Adrenal gland (tissue), 12 donors: ENCODE measurements around the gene ARG1. TPM values are rescaled to one million over a fixed set of nuclear protein-coding genes. Genes with fewer than 3 reads are reported as not detected.

ENCODE experiments used
- DNase-seq, 7 donors: peaks; one replicate each; pipeline ENCODE4 v3.0.0-alpha.2; 2019 to 2020
- H3K27ac ChIP-seq, 5 donors: fragments of 200-600 bp; sonication (generic) in 4 of 5; 1 replicate in 3 of 5; 2 replicates in 2 of 5; pipeline versions ENCODE4 v1.5.1 to v1.8.0; 2016 to 2020; ENCODE audit warnings: mild to moderate bottlenecking in 1 of 5
- H3K27me3 ChIP-seq: fragments of 200-600 bp; 2 replicates; pipeline ENCODE4 v1.8.0; 2021
- H3K36me3 ChIP-seq, 2 donors: fragments of 200-600 bp; replicated peaks in 1 of 2; 1 replicate in 1 of 2; 2 replicates in 1 of 2; pipeline versions ENCODE4 v1.5.1 to v1.8.0; 2018 to 2022
- H3K4me1 ChIP-seq, 2 donors: fragments of 200-600 bp; replicated peaks in 1 of 2; 1 replicate in 1 of 2; 2 replicates in 1 of 2; pipeline versions ENCODE4 v1.5.1 to v1.8.0; 2018 to 2021
- H3K4me3 ChIP-seq, 4 donors: fragments of 200-600 bp; sonication (generic) in 3 of 4; one replicate each; pipeline ENCODE4 v1.5.1; 2016 to 2018
- H3K9me3 ChIP-seq, 3 donors: fragments of 200-600 bp; sonication (generic) in 1 of 3; replicated peaks in 1 of 3; 1 replicate in 2 of 3; 2 replicates in 1 of 3; pipeline versions ENCODE4 v1.5.1 to v1.8.0; 2016 to 2021
- CTCF ChIP-seq, 6 experiments: fragments of 450-650 bp in 4 of 6; fragments of 200-600 bp in 2 of 6; sonication (generic) in 1 of 6; IDR thresholded peaks; 1 replicate in 5 of 6; 2 replicates in 1 of 6; pipeline versions ENCODE4 v1.5.1 to v1.8.0; 2016 to 2021; ENCODE audit warnings: antibody characterized with exemption in 6 of 6, mild to moderate bottlenecking in 2 of 6, moderate library complexity in 1 of 6
- POLR2A ChIP-seq, 2 donors: fragments of 450-650 bp; IDR thresholded peaks; one replicate each; pipeline ENCODE4 v1.6.1; 2017; ENCODE audit warnings: antibody characterized with exemption in 2 of 2, mild to moderate bottlenecking in 2 of 2, moderate library complexity in 1 of 2
- WGBS, 4 donors: extraction: QIAGEN DNeasy Blood & Tissue Kit in 2 of 4; methylation state at CpG; one replicate each; pipeline versions ENCODE4 v1.1.5 to v1.1.7; 2013 to 2017; 5-methylcytosine and 5-hydroxymethylcytosine counted together
- intact Hi-C, 2 donors: fragments of 100-400 bp; cut with DNase I; formaldehyde crosslinking; loops; one replicate each; pipeline versions ENCODE4 v1.14.1 to v1.15.0; 2022 to 2023
- polyA plus RNA-seq, 3 donors: library from polyadenylated mRNA; stranded (reverse); fragments of 200-250 nt in 2 of 3; fragments of 350-450 nt in 1 of 3; fragmentation: Illumina TruSeq in 1 of 3; extraction: RNeasy Lipid Tissue Mini Kit (QIAGEN cat#74804) in 1 of 3; gene quantifications; one replicate each; pipeline ENCODE4 v1.2.3, GENCODE V29; 2013 to 2014
- total RNA-seq, 9 donors: library from RNA; depleted of rRNA in 4 of 9; stranded (reverse); fragments of >200 nt in 4 of 9; fragments of 120-200 nt in 1 of 9; fragmentation: NEBNext Ultra II Directional in 1 of 9; extraction: Animal tissue kit (Norgen Biotek cat#: 25700) in 1 of 9; gene quantifications; one replicate each; pipeline versions ENCODE4 v1.1.0 to v1.2.4, GENCODE V29; 2013 to 2023
- donor health status: healthy with polysubstance abuse.
- donor health status: Bipolar disorder and iron deficiency.
- donor health status: DM: yes; HTN: yes; CAD: no.
- donor health status: DM: no; HTN: no; CAD: no.
- donor health status: DM: no; HTN: no; CAD: no.
- donor health status: DM: yes; HTN: yes; CAD: no.

ARG1 gene
- total and polyA plus RNA-seq, 12 donors: 0.20 to 0.68 (median 0.44) TPM; not detected in 4

DNA sequence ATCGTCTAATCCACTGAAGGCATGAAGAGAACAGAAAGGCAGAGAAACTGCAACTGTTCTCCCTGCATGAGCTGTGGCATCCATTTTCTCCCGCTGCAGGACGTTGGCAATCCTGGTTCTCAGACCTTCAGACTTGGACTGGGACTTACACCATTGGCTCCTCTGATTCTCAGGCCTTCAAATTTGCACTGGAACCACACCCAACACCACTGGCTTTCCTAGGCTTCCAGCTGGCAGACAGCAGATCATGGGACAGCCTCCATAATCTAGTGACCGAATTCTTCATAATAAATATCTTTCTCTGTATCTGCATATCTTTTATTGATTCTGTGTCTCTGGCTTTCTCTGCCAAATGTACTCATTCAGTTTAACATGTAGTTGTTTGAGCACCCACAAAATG is 14.1 kb upstream of the ARG1 start:
- 89 to 92% (median 90%) methylated on average over 4 of the region's 4 CpGs for WGBS, 4 donors
- no peaks in the 10 kb centered on the region for H3K4me1 ChIP-seq
- DNase-seq: no peak
- H3K36me3 ChIP-seq: no peaks in the 10 kb centered on the region
- no peaks in the 10 kb centered on the region for H3K27me3 ChIP-seq
- no peak overlapping the region for H3K4me3 ChIP-seq
- TF ChIP-seq CTCF (IDR thresholded peaks at IDR 0.05): no peak
- TF ChIP-seq POLR2A (IDR thresholded peaks at IDR 0.05): no peak
- no peak overlapping the region for H3K27ac ChIP-seq
- intact Hi-C loops: no loop called here
- no peaks in the 10 kb centered on the region for H3K9me3 ChIP-seq

DNA sequence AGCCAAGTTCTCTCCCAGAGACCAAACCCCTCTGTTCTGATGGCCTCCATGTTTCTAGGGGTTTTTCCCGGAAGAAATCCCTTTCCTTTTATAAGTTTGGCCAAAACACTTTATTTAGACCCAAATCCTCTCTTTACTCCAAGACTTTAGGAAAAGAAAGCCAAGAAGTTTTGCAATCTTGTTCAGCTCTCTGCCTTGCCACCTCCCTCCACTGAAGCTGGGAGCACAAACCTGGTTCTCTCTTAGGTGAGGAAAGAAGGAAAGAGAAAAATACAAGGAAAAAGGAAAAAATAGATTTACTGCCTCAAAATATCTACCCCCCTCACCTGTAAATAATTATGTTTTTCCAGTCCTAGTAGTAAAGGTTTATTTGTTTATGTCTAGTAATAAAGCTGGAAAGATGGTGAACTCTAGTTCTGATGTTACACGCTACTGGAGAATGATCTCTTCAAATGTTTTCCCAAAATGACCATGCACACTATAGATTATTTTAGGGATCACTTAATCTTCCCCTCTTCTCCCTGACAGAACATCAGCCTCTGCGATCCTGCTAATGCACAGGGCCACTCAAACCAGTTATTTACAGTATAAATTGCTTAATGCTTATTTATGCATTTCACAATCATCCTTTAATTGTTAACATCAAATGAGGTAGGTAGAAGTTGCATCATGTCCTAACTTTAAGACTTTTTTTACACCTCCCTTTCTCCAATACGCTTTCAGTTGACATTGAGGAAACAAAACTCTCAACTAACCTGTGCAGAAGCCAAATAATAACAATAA is 10.9 kb upstream of the ARG1 start:
- TF ChIP-seq CTCF (IDR thresholded peaks at IDR 0.05) (no peak), POLR2A (IDR thresholded peaks at IDR 0.05) (no peak)
- Histone ChIP-seq H3K4me3 (no peak overlapping the region), H3K36me3 (no peaks in the 10 kb centered on the region), H3K4me1 (no peaks in the 10 kb centered on the region), H3K9me3 (no peaks in the 10 kb centered on the region), H3K27me3 (no peaks in the 10 kb centered on the region), H3K27ac (no peak overlapping the region)
- intact Hi-C loops: no loop called here
- DNase-seq: no peak
- WGBS, 4 donors: 90 to 95% (median 93%) methylated on average over 4 of the region's 4 CpGs

- no peak for DNase-seq
- no peaks in the 10 kb centered on the region for H3K36me3 ChIP-seq
- H3K27me3 ChIP-seq: no peaks in the 10 kb centered on the region
- TF ChIP-seq POLR2A (IDR thresholded peaks at IDR 0.05) (no peak), CTCF (IDR thresholded peaks at IDR 0.05) (no peak)
- H3K27ac ChIP-seq: no peak overlapping the region
- intact Hi-C loops: no loop called here
- H3K4me1 ChIP-seq: no peaks in the 10 kb centered on the region
- H3K9me3 ChIP-seq: no peaks in the 10 kb centered on the region
- 68 to 75% (median 71%) methylated on average over 2 of the region's 2 CpGs for WGBS, 4 donors
- H3K4me3 ChIP-seq: no peak overlapping the region
Measured at GRCh38 chr6:131565056-131565455, 8.0 kb upstream of the ARG1 start.

DNA sequence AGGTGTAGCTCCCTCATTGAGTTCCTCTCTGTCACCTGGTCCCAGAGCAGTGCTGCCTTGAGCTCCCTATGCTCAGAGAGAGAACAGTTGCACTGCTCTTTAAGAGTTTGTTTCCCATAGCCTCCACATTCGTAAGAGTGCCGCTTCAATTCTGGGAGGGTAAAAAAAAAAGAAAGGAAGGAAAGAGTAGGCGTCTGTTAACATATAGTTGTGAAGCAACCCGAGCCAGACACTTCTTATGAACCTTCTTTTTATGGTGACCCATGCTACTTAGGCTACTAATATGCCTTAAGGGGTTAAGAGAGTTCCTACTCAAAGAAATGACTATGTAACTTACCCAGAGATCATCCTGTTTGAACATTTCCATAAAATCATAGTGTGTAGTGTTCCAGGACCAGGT is 4.3 kb upstream of the ARG1 start:
- no peaks in the 10 kb centered on the region for H3K27me3 ChIP-seq
- TF ChIP-seq CTCF (IDR thresholded peaks at IDR 0.05): no peak
- TF ChIP-seq POLR2A (IDR thresholded peaks at IDR 0.05): no peak
- H3K4me1 ChIP-seq: no peaks in the 10 kb centered on the region
- no peaks in the 10 kb centered on the region for H3K9me3 ChIP-seq
- intact Hi-C loops: no loop called here
- H3K4me3 ChIP-seq: no peak overlapping the region
- no peak for DNase-seq
- H3K36me3 ChIP-seq: no peaks in the 10 kb centered on the region
- H3K27ac ChIP-seq: no peak overlapping the region
- 70 to 93% (median 85%) methylated on average over 4 of the region's 4 CpGs for WGBS, 4 donors
